Suprapubic skin (tissue), 4 donors: ENCODE measurements around the gene COL9A1. TPM values are rescaled to one million over a fixed set of nuclear protein-coding genes. Genes with fewer than 3 reads are reported as not detected.

Experiments used
- DNase-seq, 2 donors: peaks; one replicate each; pipeline ENCODE4 v3.0.0-alpha.2; 2019; ENCODE audit warnings: low spot score in 2 of 2
- H3K27ac ChIP-seq: fragments of 200-600 bp; sonication (generic); one replicate; pipeline ENCODE4 v1.5.1; 2019
- H3K27me3 ChIP-seq: fragments of 200-600 bp; sonication (generic); one replicate; pipeline ENCODE4 v1.5.1; 2019
- H3K36me3 ChIP-seq: fragments of 200-600 bp; sonication (generic); one replicate; pipeline ENCODE4 v1.5.1; 2019
- H3K4me1 ChIP-seq: fragments of 200-600 bp; sonication (generic); one replicate; pipeline ENCODE4 v1.5.1; 2019
- H3K4me3 ChIP-seq: fragments of 200-600 bp; sonication (generic); one replicate; pipeline ENCODE4 v1.5.1; 2019; ENCODE audit warnings: mild to moderate bottlenecking
- H3K9me3 ChIP-seq: fragments of 200-600 bp; sonication (generic); one replicate; pipeline ENCODE4 v1.5.1; 2019
- EP300 ChIP-seq: sonication (generic); formaldehyde crosslinking; IDR thresholded peaks from one replicate; pipeline ENCODE4 v1.6.1; 2017; ENCODE audit warnings: antibody characterized with exemption
- POLR2A ChIP-seq, 2 donors: fragments of 450-650 bp; IDR thresholded peaks; one replicate each; pipeline ENCODE4 v1.6.1; 2017; ENCODE audit warnings: antibody characterized with exemption in 2 of 2, mild to moderate bottlenecking in 2 of 2, moderate library complexity in 2 of 2
- POLR2AphosphoS5 ChIP-seq, 3 donors: sonication (generic); formaldehyde crosslinking; IDR thresholded peaks; one replicate each; pipeline ENCODE4 v1.6.1; 2017; ENCODE audit warnings: antibody characterized with exemption in 3 of 3
- WGBS: methylation state at CpG from one replicate; pipeline ENCODE4 v1.1.5; 2018; 5-methylcytosine and 5-hydroxymethylcytosine counted together
- total RNA-seq, 4 donors: library from RNA; depleted of rRNA; stranded (reverse); fragments of >200 nt; gene quantifications; one replicate each; pipeline ENCODE4 v1.1.0, GENCODE V29; 2016
- TF ChIP-seq, protein P1 (sequence below), 2 donors: fragments of 200-600 bp in 1 of 2; fragments of 450-650 bp in 1 of 2; sonication (generic) in 1 of 2; IDR thresholded peaks; one replicate each; pipeline ENCODE4 v1.5.1; 2016 to 2019; ENCODE audit warnings: antibody characterized with exemption in 2 of 2, mild to moderate bottlenecking in 1 of 2, moderate library complexity in 1 of 2

Gene COL9A1
- total RNA-seq, 4 donors from 2014 or later = not detected

DNA sequence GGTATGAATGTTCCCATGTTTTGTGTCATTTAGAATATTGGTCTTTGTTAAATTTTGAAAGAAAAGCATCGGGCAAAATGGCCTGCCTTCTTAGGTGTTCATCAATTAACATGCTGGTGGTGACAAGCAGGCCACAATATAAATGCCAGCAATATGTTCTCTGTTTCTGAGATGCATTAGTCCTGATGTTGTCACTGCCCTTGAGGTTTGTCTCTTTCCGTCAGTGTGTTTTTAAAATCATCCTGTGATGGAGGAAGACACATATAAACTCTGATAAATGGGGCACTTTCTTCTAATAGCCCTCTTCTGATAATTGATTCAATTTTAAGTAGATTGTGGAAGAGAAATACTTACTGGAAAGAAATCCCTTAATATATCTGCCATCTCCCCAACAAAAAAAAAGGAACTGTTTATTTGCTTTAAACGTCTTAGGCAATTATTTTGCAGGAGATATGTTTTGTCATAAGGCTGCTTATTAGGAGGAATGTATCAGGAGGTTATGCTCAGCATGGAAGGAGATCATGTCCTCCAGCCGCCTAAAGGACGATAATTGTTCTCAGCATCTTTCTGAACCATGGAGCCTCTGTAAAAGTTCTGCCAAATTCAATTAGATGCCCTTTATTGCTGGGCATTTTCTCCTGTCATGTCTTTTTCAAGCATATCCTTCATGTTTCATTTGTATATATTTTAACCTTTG is 134.1 kb downstream of the COL9A1 start:
- no peak overlapping the region for H3K4me3 ChIP-seq
- no peaks in the 10 kb centered on the region for H3K4me1 ChIP-seq
- no peaks in the 10 kb centered on the region for H3K36me3 ChIP-seq
- WGBS = 75% methylated on average over 5 of the region's 5 CpGs
- TF ChIP-seq POLR2AphosphoS5 (IDR thresholded peaks at IDR 0.05) (no peak), EP300 (no peak), POLR2A (IDR thresholded peaks at IDR 0.05) (no peak)
- TF ChIP-seq, protein P1, sequence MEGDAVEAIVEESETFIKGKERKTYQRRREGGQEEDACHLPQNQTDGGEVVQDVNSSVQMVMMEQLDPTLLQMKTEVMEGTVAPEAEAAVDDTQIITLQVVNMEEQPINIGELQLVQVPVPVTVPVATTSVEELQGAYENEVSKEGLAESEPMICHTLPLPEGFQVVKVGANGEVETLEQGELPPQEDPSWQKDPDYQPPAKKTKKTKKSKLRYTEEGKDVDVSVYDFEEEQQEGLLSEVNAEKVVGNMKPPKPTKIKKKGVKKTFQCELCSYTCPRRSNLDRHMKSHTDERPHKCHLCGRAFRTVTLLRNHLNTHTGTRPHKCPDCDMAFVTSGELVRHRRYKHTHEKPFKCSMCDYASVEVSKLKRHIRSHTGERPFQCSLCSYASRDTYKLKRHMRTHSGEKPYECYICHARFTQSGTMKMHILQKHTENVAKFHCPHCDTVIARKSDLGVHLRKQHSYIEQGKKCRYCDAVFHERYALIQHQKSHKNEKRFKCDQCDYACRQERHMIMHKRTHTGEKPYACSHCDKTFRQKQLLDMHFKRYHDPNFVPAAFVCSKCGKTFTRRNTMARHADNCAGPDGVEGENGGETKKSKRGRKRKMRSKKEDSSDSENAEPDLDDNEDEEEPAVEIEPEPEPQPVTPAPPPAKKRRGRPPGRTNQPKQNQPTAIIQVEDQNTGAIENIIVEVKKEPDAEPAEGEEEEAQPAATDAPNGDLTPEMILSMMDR (IDR thresholded peaks at IDR 0.05) = no peak
- no peaks in the 10 kb centered on the region for H3K27me3 ChIP-seq
- H3K9me3 ChIP-seq = no peaks in the 10 kb centered on the region
- H3K27ac ChIP-seq = no peak overlapping the region
- DNase-seq = no peak

Other genes starting within 250 kb of the COL9A1 start
- gene FAM135A, start 110.4 kb upstream of the COL9A1 start, total RNA-seq = 100 to 1,000 TPM in 1 of 4 donors, 10 to 100 TPM in 3; 52.2 to 119 (median 66.1) TPM